ENCODE data around the gene ELOVL2. TPM values are rescaled to one million over a fixed set of nuclear protein-coding genes. Genes with fewer than 3 reads are reported as not detected.

Gene ELOVL2
- total RNA-seq: 4.1 and 5.2 TPM in 2 replicates

GRCh38 chr6:11043961-11044711 is at the start of gene ELOVL2:
ELOVL2 (minus strand) TSS chr6:11044305; CDS start chr6:11044230, 75 bp downstream.

Other genes starting within 250 kb of the ELOVL2 start
- gene MAK, start 205.8 kb downstream of the ELOVL2 start, total RNA-seq: not detected in 2 replicates
- gene GCM2, start 162.3 kb downstream of the ELOVL2 start, total RNA-seq: not detected in 2 replicates
- gene SYCP2L, start 157.3 kb downstream of the ELOVL2 start, total RNA-seq: not detected in 2 replicates
- 6.0 and 8.1 TPM in 2 replicates for gene SMIM13, start 49.5 kb upstream of the ELOVL2 start, total RNA-seq
- not detected in 2 replicates for gene ERVFRD-1, start 67.4 kb upstream of the ELOVL2 start, total RNA-seq
- 3.1 and 8.7 TPM in 2 replicates for gene NEDD9, start 188.4 kb upstream of the ELOVL2 start, total RNA-seq

All from cardiac ventricle fibroblast (primary cell).